NCI-H82 treated with DMSO at 0.1 percent for 48 hours (cell line): ENCODE data around the gene UTF1.
"Not testable (repeated sequence)": the region's sequence is repeated elsewhere in the genome, so short reads cannot be mapped to it uniquely, and the experiment has no call there.

ENCODE experiments used
- DNase-seq: peaks from one replicate; lab custom pipeline; 2025; ENCODE audit not compliant: unreplicated experiment; lab: John Stamatoyannopoulos, UW

The UTF1 gene

GRCh38 chr10:133261726-133262325 is 31.8 kb downstream of the UTF1 start:
- DNase-seq: peak; percentile 18

GRCh38 chr10:133262696-133263095 is 32.7 kb downstream of the UTF1 start:
- no peak for DNase-seq

- DNase-seq: no peak
These were observed 33.7 kb downstream of the UTF1 start for GRCh38 chr10:133263674-133264073.

- no peak for DNase-seq
These were observed 34.4 kb downstream of the UTF1 start for GRCh38 chr10:133264461-133264860.

GRCh38 chr10:133265052-133265451 is 35.0 kb downstream of the UTF1 start:
- not testable (repeated sequence) for DNase-seq

- DNase-seq: no peak
These were observed 36.2 kb downstream of the UTF1 start for GRCh38 chr10:133266056-133266795.

DNA sequence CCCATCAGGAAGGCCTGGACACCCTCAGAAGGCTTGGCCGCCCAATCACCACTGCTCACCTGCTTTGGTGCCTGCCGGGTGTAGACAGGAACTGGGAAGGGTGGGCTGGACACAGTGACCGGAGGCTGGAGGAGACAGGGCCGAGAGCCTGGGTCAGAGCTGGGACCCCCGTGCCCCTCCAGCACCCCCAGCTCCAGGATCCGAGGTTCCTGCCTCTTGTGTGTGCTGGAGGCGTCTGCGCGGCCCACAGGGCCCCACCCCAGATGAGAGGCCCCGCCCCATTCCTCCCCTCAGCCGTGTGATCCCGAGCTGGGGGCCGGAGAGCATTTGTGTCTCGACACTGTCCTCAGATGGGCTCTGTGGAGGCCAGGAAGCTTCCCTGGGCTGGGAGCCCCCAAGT is 37.3 kb downstream of the UTF1 start:
- DNase-seq: no peak

DNA sequence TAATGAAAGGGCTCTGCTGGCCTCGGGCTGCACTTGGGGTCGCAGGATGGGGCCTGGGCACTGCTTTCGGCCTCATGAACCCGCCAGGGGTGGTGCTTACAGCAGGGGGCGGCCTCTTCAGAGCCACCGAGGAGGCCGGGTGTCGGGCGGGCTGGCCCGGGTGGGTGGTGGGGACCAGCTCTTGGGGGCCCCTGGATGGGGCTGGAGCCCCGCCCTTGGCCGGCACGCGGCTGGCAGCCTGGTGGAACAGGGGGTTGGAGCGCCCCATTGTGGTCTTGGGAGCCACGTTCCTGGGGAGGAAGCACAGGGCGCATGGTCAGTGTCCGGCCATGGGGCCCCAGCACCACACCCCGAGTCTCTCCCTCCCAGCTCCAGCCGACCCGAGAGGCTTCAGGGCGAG is 37.8 kb downstream of the UTF1 start:
- no peak for DNase-seq

GRCh38 chr10:133268532-133268931 is 38.5 kb downstream of the UTF1 start:
- DNase-seq: no peak

DNA sequence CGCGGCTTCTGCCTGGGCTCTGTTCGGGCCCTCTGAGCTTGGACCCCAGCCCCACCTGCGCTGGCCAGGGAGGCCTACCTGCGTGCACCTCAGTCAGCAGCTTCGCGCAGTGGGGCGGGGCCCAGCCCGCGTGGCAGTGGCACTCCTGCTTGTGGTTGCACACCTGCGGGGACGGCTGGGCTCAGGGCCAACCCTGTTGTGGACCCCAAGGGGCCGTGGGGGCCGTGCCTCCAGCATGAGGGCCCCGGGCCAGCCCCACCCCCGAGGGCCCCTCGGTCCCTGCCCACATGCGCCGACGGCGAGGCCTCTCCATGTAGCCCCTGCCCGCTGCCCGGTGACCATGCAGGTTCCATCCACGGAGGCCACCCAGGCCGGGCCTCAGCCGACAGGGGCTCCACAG is 39.4 kb downstream of the UTF1 start:
- no peak for DNase-seq

GRCh38 chr10:133270204-133270603 is 40.2 kb downstream of the UTF1 start:
- DNase-seq: no peak

DNA sequence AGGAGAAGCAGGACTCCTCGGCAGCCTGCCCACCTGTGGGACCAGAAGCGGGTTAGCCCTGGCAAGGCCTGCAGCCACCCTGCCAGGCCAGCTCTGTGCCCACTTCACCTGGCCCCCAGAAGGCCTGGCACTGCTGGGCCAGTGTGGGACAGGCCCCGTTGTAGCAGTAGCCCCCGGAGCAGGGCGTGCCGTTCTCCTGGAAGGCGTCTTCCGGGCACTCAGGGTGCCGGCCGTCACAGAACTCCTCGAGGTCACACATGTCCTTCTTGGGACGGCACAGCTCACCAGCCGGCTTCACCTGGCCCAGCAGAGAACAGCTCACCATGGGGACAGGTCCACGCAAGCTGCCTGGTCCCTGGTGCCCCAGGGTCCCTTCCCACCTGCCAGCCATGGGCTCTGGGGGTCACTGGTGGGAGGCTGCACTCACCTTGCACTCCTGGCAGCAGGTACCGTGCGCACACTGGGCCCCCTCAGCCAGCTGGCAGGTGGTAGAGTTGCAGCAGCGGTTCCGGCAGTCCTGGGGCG is 40.8 kb downstream of the UTF1 start:
- DNase-seq: no peak

GRCh38 chr10:133271521-133272300 is 41.7 kb downstream of the UTF1 start:
- DNase-seq: no peak

- DNase-seq: no peak
These were observed 42.4 kb downstream of the UTF1 start for GRCh38 chr10:133272301-133272963.

DNA sequence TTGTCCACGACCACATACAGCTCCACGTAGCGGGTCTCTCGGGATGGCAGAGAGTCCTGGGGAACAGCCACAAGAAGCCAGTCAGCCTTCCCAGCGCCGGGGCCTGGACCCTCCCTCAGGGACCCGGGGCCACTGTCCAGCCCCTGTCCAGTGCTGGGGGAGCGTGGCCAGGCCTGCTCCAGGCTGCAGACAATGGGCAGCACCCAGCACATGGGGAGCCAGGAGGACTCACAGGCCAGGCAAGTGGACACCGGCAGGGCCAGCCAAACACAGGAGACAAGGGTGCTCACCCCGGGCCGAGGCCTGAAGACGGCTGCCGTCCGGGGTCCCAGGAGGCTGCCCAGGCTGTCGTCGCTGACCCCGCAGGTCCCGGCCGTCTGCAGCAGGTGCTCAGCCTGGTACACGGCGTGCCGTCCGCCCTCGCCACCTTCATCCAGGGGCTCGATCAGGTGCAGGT is 43.0 kb downstream of the UTF1 start:
- DNase-seq: no peak

- DNase-seq: no peak
These were observed 43.6 kb downstream of the UTF1 start for GRCh38 chr10:133273534-133274143.

DNA sequence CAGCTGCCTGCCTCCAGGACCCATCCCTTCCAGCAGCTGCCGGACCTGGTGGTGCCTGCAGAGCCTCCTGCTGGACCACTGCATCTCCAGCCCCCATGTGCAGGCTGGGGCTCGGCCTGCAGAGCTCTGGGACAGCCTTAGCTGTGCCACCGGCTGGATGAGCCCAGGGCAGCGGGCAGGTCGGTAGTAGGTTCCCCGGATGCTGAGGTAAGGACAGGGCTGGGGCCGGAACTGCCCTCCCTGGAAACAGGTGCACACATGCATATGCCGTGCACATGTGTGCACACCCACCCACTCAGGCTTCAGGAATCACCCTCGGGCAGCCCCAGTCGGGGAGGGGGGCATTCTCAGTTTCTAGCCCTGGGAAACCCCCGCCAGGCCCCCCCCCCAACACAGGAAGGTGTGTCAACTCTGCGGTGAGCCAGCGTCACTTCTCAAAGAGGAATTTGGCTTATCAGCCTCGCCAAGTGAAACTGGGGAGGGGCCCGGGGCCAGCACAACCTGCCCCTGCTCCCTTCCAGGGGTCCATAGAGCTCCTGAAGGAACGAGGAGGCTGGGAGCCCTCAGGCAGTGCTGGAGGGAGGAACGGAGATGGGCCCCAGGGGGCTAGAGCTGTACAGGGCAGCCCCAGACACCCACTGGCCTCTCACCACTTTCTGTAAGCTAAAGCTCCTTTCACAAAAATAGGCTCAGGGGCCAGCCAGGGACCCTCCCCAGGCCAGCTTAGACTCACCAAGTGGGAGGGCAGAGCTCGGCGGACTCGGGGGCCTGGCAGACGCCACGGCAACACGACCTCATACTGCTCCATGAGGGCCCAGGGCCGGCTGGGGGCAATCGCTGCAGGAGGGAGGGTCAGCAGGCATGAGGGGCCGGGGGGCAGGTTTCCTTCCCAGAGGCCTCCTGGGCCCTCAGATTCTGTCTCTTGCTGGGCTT is 45.0 kb downstream of the UTF1 start:
- DNase-seq: no peak

GRCh38 chr10:133275684-133276092 is 45.7 kb downstream of the UTF1 start:
- no peak for DNase-seq

DNA sequence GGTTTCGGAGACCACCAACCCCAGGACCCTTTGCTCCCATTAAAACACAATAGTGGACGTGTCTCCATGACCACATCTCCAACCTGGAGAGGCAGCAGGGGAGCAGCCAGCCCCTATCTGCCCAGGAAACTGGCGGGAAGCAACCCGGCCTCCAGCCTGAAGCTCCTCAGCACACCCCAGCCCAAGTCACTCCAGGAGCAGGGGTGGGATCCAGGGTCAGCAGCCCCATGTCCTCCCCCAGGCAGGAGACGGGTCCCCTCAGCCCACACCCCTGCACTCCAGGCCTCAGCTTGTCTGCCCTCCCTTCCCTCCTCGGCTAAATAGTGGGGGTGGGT is 46.0 kb downstream of the UTF1 start:
- DNase-seq: no peak
